SK-N-SH treated with all-trans-retinoic acid at 6 μM for 48 hours (cell line): Measurements from ENCODE around the gene DNAH1.

ENCODE experiments used
- ATAC-seq: fragments of 200-7000 bp; cut with Tn5 transposase; 3 replicates; pipeline ENCODE4 v1.9.1; 2020; ENCODE audit warnings: mild to moderate bottlenecking, moderate library complexity
- ARNTL ChIP-seq: fragments of 450-650 bp; formaldehyde crosslinking; IDR thresholded peaks from 2 replicates; pipeline ENCODE4 v1.5.0; 2020; ENCODE audit warnings: low read depth, mild to moderate bottlenecking, moderate library complexity, borderline replicate concordance
- BACH2 ChIP-seq: fragments of 250-450 bp; sonication (Bioruptor Pico); IDR thresholded peaks from 2 replicates; pipeline ENCODE4 v1.9.0; 2021; ENCODE audit warnings: mild to moderate bottlenecking, borderline replicate concordance
- CSDC2 ChIP-seq: fragments of 250-450 bp; sonication (Bioruptor Pico); IDR thresholded peaks from 2 replicates; pipeline ENCODE4 v1.5.0; 2020; ENCODE audit warnings: mild to moderate bottlenecking, moderate library complexity
- ESRRG ChIP-seq: fragments of 250-450 bp; sonication (Bioruptor Pico); IDR thresholded peaks from 2 replicates; pipeline ENCODE4 v1.6.1; 2021; ENCODE audit warnings: mild to moderate bottlenecking
- GLIS3 ChIP-seq: fragments of 250-450 bp; sonication (Bioruptor Pico); IDR thresholded peaks from 2 replicates; pipeline ENCODE4 v1.5.0; 2020; ENCODE audit warnings: mild to moderate bottlenecking, moderate library complexity
- ISL1 ChIP-seq: fragments of 250-450 bp; sonication (Bioruptor Pico); IDR thresholded peaks from 2 replicates; pipeline ENCODE4 v2.1.2; 2022; ENCODE audit warnings: mild to moderate bottlenecking, moderate library complexity
- OSR1 ChIP-seq: fragments of 250-450 bp; sonication (Bioruptor Pico); IDR thresholded peaks from 2 replicates; pipeline ENCODE4 v1.8.0; 2022; ENCODE audit warnings: moderate library complexity, mild to moderate bottlenecking, inconsistent platforms
- PPARA ChIP-seq: fragments of 250-450 bp; sonication (Bioruptor Pico); IDR thresholded peaks from 2 replicates; pipeline ENCODE4 v1.5.0; 2020; ENCODE audit warnings: mild to moderate bottlenecking, borderline replicate concordance
- RARB ChIP-seq: fragments of 250-450 bp; sonication (Bioruptor Pico); IDR thresholded peaks from 2 replicates; pipeline ENCODE4 v1.8.0; 2021; ENCODE audit warnings: mild to moderate bottlenecking, moderate library complexity
- SNAI2 ChIP-seq: fragments of 250-450 bp; sonication (Bioruptor Pico); IDR thresholded peaks from 2 replicates; pipeline ENCODE4 v1.5.0; 2020; ENCODE audit warnings: mild to moderate bottlenecking, moderate library complexity
- TCF4 ChIP-seq: fragments of 250-450 bp; sonication (Bioruptor Pico); IDR thresholded peaks from 2 replicates; pipeline ENCODE4 v1.8.0; 2021; ENCODE audit warnings: mild to moderate bottlenecking, moderate library complexity, borderline replicate concordance
- TOX ChIP-seq: fragments of 250-450 bp; sonication (Bioruptor Pico); IDR thresholded peaks from 2 replicates; pipeline ENCODE4 v1.8.0; 2021; ENCODE audit warnings: mild to moderate bottlenecking, moderate library complexity, borderline replicate concordance
- ZC3H10 ChIP-seq: fragments of 250-450 bp; sonication (Bioruptor Pico); IDR thresholded peaks from 2 replicates; pipeline ENCODE4 v1.5.1; 2021; ENCODE audit warnings: mild to moderate bottlenecking, moderate library complexity
- ZFP3 ChIP-seq: fragments of 250-450 bp; sonication (Bioruptor Pico); IDR thresholded peaks from 2 replicates; pipeline ENCODE4 v1.5.0; 2020; ENCODE audit warnings: mild to moderate bottlenecking, moderate library complexity
- ZFP30 ChIP-seq: fragments of 450-650 bp; formaldehyde crosslinking; IDR thresholded peaks from 2 replicates; pipeline ENCODE4 v1.5.0; 2022; ENCODE audit warnings: mild to moderate bottlenecking, moderate library complexity
- ZNF565 ChIP-seq: fragments of 450-650 bp; formaldehyde crosslinking; conservative IDR thresholded peaks from 2 replicates; pipeline ENCODE4 v1.5.0; 2020; ENCODE audit warnings: low read depth, mild to moderate bottlenecking, moderate library complexity
- ZNF70 ChIP-seq: fragments of 450-650 bp; formaldehyde crosslinking; IDR thresholded peaks from 2 replicates; pipeline ENCODE4 v1.5.0; 2020; ENCODE audit warnings: mild to moderate bottlenecking, moderate library complexity
- ZNF8 ChIP-seq: fragments of 450-650 bp; formaldehyde crosslinking; IDR thresholded peaks from 2 replicates; pipeline ENCODE4 v1.5.0; 2020; ENCODE audit warnings: mild to moderate bottlenecking, moderate library complexity
- TF ChIP-seq, protein P1 (sequence below): fragments of 250-450 bp; sonication (Bioruptor Pico); IDR thresholded peaks from 2 replicates; pipeline ENCODE4 v1.5.1; 2020; ENCODE audit warnings: low read depth, mild to moderate bottlenecking, moderate library complexity
- TF ChIP-seq, protein P2 (sequence below): fragments of 250-450 bp; sonication (Bioruptor Pico); IDR thresholded peaks from 2 replicates; pipeline ENCODE4 v1.5.0; 2020; ENCODE audit warnings: mild to moderate bottlenecking, moderate library complexity
- TF ChIP-seq, protein P3 (sequence below): fragments of 250-450 bp; sonication (Bioruptor Pico); IDR thresholded peaks from 2 replicates; pipeline ENCODE4 v1.5.1; 2021; ENCODE audit warnings: mild to moderate bottlenecking, moderate library complexity
- TF ChIP-seq, protein P4 (sequence below): fragments of 250-450 bp; sonication (Bioruptor Pico); IDR thresholded peaks from 2 replicates; pipeline ENCODE4 v1.8.0; 2020; ENCODE audit warnings: mild to moderate bottlenecking, moderate library complexity, borderline replicate concordance
- TF ChIP-seq, protein P5 (sequence below): fragments of 250-450 bp; sonication (Bioruptor Pico); IDR thresholded peaks from 2 replicates; pipeline ENCODE4 v1.8.0; 2021; ENCODE audit warnings: low read depth, mild to moderate bottlenecking, moderate library complexity, borderline replicate concordance

The DNAH1 gene

DNA sequence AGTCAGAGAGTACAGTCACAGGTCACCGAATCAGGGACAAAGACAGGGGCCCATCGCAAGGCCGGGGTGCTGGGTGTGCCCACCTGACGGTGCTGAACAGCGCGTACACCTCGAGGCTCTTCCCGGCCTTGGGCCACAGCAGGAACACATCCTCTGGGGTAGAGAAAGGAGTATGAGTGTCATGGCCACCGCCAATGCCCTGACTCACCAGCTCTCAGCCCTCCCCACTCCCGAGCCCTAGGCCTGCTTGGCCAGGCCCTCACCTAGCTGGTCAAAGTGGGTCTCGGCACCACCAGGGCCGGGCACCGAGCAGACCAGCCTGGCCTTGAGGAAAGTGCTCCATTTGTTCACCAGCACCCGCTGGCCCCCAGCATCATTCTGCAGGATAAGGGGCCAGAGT, 124.6 kb downstream of the DNAH1 start:
- TF ChIP-seq, protein P1, sequence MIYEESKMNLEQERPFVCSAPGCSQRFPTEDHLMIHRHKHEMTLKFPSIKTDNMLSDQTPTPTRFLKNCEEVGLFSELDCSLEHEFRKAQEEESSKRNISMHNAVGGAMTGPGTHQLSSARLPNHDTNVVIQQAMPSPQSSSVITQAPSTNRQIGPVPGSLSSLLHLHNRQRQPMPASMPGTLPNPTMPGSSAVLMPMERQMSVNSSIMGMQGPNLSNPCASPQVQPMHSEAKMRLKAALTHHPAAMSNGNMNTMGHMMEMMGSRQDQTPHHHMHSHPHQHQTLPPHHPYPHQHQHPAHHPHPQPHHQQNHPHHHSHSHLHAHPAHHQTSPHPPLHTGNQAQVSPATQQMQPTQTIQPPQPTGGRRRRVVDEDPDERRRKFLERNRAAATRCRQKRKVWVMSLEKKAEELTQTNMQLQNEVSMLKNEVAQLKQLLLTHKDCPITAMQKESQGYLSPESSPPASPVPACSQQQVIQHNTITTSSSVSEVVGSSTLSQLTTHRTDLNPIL (CRISPR knock-in tag) = no peak
- TF ChIP-seq ZFP30 (no peak), BACH2 (no peak), PPARA (CRISPR knock-in tag) (no peak), ZNF70 (CRISPR knock-in tag) (no peak), SNAI2 (no peak), ZFP3 (CRISPR knock-in tag) (no peak), ESRRG (CRISPR knock-in tag) (no peak), OSR1 (CRISPR knock-in tag) (no peak), CSDC2 (CRISPR knock-in tag) (no peak), TCF4 (CRISPR knock-in tag) (no peak), ZNF565 (no peak)
- TF ChIP-seq, protein P2, sequence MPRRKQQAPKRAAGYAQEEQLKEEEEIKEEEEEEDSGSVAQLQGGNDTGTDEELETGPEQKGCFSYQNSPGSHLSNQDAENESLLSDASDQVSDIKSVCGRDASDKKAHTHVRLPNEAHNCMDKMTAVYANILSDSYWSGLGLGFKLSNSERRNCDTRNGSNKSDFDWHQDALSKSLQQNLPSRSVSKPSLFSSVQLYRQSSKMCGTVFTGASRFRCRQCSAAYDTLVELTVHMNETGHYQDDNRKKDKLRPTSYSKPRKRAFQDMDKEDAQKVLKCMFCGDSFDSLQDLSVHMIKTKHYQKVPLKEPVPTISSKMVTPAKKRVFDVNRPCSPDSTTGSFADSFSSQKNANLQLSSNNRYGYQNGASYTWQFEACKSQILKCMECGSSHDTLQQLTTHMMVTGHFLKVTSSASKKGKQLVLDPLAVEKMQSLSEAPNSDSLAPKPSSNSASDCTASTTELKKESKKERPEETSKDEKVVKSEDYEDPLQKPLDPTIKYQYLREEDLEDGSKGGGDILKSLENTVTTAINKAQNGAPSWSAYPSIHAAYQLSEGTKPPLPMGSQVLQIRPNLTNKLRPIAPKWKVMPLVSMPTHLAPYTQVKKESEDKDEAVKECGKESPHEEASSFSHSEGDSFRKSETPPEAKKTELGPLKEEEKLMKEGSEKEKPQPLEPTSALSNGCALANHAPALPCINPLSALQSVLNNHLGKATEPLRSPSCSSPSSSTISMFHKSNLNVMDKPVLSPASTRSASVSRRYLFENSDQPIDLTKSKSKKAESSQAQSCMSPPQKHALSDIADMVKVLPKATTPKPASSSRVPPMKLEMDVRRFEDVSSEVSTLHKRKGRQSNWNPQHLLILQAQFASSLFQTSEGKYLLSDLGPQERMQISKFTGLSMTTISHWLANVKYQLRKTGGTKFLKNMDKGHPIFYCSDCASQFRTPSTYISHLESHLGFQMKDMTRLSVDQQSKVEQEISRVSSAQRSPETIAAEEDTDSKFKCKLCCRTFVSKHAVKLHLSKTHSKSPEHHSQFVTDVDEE (CRISPR knock-in tag) = no peak
- TF ChIP-seq, protein P3, sequence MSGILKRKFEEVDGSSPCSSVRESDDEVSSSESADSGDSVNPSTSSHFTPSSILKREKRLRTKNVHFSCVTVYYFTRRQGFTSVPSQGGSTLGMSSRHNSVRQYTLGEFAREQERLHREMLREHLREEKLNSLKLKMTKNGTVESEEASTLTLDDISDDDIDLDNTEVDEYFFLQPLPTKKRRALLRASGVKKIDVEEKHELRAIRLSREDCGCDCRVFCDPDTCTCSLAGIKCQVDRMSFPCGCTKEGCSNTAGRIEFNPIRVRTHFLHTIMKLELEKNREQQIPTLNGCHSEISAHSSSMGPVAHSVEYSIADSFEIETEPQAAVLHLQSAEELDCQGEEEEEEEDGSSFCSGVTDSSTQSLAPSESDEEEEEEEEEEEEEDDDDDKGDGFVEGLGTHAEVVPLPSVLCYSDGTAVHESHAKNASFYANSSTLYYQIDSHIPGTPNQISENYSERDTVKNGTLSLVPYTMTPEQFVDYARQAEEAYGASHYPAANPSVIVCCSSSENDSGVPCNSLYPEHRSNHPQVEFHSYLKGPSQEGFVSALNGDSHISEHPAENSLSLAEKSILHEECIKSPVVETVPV (CRISPR knock-in tag) = no peak
- no peak for ATAC-seq

DNA sequence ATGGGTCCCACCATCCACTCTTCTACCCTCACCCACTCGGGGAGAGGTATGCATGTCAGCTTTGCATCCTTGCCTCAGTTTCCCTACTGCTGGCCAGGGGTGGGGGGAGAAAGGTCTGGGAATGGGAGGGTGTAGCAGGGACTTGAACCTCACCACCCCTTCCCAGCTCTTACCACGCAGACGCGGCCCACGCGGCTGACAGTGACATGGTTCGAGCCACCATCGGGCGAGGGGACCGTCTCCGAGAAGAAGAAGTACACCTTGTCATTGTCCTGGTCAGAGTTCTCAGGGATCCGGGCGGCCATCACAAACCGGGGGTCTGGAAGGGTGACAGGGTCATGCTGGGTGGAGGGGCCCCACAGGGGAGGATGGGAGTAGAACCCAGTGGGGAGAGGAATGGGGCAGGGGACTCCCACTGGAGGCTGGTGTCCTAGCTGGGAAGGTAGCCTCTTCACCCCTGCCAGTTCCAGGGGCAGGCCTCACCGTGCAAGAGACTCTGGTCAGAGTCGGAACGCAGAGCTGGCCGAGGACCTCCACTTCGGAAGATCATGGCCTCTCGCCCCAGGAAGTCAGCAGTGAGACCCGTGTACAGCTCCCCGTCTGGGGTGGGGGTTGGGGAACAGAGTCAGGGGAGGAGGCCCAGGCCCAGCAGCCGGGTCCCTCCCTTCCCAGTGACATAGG, 125.1 kb downstream of the DNAH1 start:
- TF ChIP-seq CSDC2 (CRISPR knock-in tag) (no peak), ZFP3 (CRISPR knock-in tag) (no peak), SNAI2 (no peak), ZNF565 (no peak), TOX (CRISPR knock-in tag) (no peak), ZNF8 (CRISPR knock-in tag) (no peak), ZC3H10 (CRISPR knock-in tag) (no peak), PPARA (CRISPR knock-in tag) (no peak), ZFP30 (no peak), OSR1 (CRISPR knock-in tag) (no peak)
- TF ChIP-seq, protein P4, sequence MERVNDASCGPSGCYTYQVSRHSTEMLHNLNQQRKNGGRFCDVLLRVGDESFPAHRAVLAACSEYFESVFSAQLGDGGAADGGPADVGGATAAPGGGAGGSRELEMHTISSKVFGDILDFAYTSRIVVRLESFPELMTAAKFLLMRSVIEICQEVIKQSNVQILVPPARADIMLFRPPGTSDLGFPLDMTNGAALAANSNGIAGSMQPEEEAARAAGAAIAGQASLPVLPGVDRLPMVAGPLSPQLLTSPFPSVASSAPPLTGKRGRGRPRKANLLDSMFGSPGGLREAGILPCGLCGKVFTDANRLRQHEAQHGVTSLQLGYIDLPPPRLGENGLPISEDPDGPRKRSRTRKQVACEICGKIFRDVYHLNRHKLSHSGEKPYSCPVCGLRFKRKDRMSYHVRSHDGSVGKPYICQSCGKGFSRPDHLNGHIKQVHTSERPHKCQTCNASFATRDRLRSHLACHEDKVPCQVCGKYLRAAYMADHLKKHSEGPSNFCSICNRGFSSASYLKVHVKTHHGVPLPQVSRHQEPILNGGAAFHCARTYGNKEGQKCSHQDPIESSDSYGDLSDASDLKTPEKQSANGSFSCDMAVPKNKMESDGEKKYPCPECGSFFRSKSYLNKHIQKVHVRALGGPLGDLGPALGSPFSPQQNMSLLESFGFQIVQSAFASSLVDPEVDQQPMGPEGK (CRISPR knock-in tag) = no peak
- no peak for ATAC-seq

DNA sequence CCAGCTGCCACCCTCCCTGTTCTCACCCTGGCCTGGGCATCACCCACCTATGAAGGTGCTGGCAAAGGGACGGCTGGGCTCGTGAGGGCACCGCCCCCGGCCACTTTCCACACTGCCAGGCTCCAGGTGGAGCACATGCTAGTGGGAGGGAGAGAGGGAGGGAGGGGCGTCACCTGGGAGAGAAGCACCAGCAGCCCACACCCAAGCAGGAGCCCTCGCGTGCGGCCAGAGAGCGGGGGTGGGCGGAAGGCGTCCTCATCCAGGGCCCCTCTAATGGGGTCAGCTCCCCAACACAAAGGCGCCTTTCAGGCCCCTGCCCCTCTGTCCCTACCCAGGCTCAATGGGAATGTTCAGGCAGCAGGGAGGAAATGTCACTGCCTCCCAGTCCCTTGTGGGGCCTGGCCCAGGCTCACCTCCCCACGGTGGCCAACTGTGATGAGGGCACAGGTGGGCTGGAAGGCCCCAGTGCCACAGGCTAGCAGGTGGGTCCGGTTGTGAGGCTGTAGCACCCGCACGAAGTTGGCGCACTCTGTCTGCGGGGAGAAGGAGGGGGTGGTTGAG, 125.7 kb downstream of the DNAH1 start:
- no peak for ATAC-seq
- TF ChIP-seq, protein P1 (CRISPR knock-in tag) = no peak
- TF ChIP-seq ZNF565 (no peak), ZNF8 (CRISPR knock-in tag) (no peak), TCF4 (CRISPR knock-in tag) (no peak), ZNF70 (CRISPR knock-in tag) (no peak), ISL1 (CRISPR knock-in tag) (no peak), OSR1 (CRISPR knock-in tag) (no peak), BACH2 (no peak), GLIS3 (CRISPR knock-in tag) (no peak), ZFP3 (CRISPR knock-in tag) (no peak), TOX (CRISPR knock-in tag) (no peak), ARNTL (no peak), RARB (no peak), ZC3H10 (CRISPR knock-in tag) (no peak), ZFP30 (no peak), ESRRG (CRISPR knock-in tag) (no peak)
- TF ChIP-seq, protein P3 (CRISPR knock-in tag) = no peak
- TF ChIP-seq, protein P5, sequence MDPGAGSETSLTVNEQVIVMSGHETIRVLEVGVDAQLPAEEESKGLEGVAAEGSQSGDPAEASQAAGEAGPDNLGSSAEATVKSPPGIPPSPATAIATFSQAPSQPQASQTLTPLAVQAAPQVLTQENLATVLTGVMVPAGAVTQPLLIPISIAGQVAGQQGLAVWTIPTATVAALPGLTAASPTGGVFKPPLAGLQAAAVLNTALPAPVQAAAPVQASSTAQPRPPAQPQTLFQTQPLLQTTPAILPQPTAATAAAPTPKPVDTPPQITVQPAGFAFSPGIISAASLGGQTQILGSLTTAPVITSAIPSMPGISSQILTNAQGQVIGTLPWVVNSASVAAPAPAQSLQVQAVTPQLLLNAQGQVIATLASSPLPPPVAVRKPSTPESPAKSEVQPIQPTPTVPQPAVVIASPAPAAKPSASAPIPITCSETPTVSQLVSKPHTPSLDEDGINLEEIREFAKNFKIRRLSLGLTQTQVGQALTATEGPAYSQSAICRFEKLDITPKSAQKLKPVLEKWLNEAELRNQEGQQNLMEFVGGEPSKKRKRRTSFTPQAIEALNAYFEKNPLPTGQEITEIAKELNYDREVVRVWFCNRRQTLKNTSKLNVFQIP = no peak
